Endothelial cell of umbilical vein (primary cell): ENCODE measurements around the gene PITPNM1. TPM values are rescaled to one million over a fixed set of nuclear protein-coding genes. Genes with fewer than 3 reads are reported as not detected.

ENCODE experiments used
- BruUV-seq: library from RNA; stranded (reverse); fragments of 400-500 nt; replicated peaks from 2 replicates; lab custom pipeline; 2021; lab: Mats Ljungman, UMichigan
- CTCF ChIA-PET: fragments of 300-600, 350-600 bp; sonication (Branson Sonifier 250); formaldehyde crosslinking; loops from one replicate; lab custom pipeline; 2021; ENCODE audit warnings: antibody characterized with exemption, inconsistent platforms; lab: Charles Lee
- POLR2A ChIA-PET: fragments of 300-600, 350-600 bp; sonication (Branson Sonifier 250); formaldehyde crosslinking; loops from one replicate; lab custom pipeline; 2021; ENCODE audit warnings: antibody characterized with exemption, inconsistent platforms; lab: Charles Lee
- DNase-seq: peaks from one replicate; pipeline ENCODE4 v3.0.0-alpha.2; 2011; ENCODE audit warnings: low read depth, low spot score
- FAIRE-seq: peaks from 2 replicates; lab custom pipeline; 2011; peaks lifted over from hg19 to GRCh38; lab: Jason Lieb, UNC
- H2AFZ ChIP-seq: 2 replicates; pipeline ENCODE4 v1.6.0; 2012; ENCODE audit warnings: low read depth, low read length, control low read depth, inconsistent platforms
- H3K27ac ChIP-seq: 2 replicates; pipeline ENCODE4 v1.5.1; 2011; ENCODE audit warnings: low read depth, mild to moderate bottlenecking, control low read depth, low read length, moderate library complexity; ENCODE audit not compliant: insufficient read depth
- H3K27me3 ChIP-seq, 2 experiments: 2 replicates each; pipeline versions ENCODE4 v1.6.0 to v1.6.1; 2011; ENCODE audit warnings: low read length in 2 of 2, mixed read lengths in 1 of 2; ENCODE audit not compliant: control insufficient read depth in 2 of 2, insufficient read depth in 2 of 2
- H3K36me3 ChIP-seq, 2 experiments: 2 replicates in 1 of 2; 3 replicates in 1 of 2; pipeline ENCODE4 v1.5.1; 2011; ENCODE audit warnings: low read length in 2 of 2, mild to moderate bottlenecking in 1 of 2, moderate library complexity in 1 of 2; ENCODE audit not compliant: control insufficient read depth in 2 of 2, insufficient read depth in 2 of 2; ENCODE audit errors: extremely low read depth in 1 of 2
- H3K4me1 ChIP-seq: 3 replicates; pipeline ENCODE4 v1.5.1; 2011; ENCODE audit warnings: mild to moderate bottlenecking, low read length; ENCODE audit not compliant: control insufficient read depth, insufficient read depth; ENCODE audit errors: extremely low read depth
- H3K4me2 ChIP-seq: 2 replicates; pipeline ENCODE4 v1.6.1; 2011; ENCODE audit warnings: low read length, control low read depth, mixed read lengths; ENCODE audit not compliant: insufficient read depth
- H3K4me3 ChIP-seq, 3 experiments: fragments of 200-600 bp in 1 of 3; sonication (generic), shearing (Covaris generic) in 1 of 3; replicated peaks in 1 of 3; 2 replicates each; pipeline ENCODE4 v1.5.1; 2011 to 2016; ENCODE audit warnings: control low read depth in 3 of 3, low read length in 3 of 3, mild to moderate bottlenecking in 2 of 3, inconsistent platforms in 1 of 3, low read depth in 1 of 3, moderate library complexity in 1 of 3; ENCODE audit not compliant: insufficient read depth in 1 of 3
- H3K79me2 ChIP-seq: 2 replicates; pipeline ENCODE4 v1.6.0; 2012; ENCODE audit warnings: low read length, inconsistent platforms; ENCODE audit not compliant: control insufficient read depth, insufficient read depth
- H3K9ac ChIP-seq: replicated peaks from 2 replicates; pipeline ENCODE3; 2011; ENCODE audit warnings: low read length, control low read depth; ENCODE audit not compliant: insufficient read depth; ENCODE audit errors: extremely low read depth
- H3K9me1 ChIP-seq: replicated peaks from 3 replicates; pipeline ENCODE4 v1.6.0; 2011; ENCODE audit warnings: mild to moderate bottlenecking, low read length; ENCODE audit not compliant: control insufficient read depth, insufficient read depth; ENCODE audit errors: extremely low read depth
- H3K9me3 ChIP-seq: replicated peaks from 2 replicates; pipeline ENCODE4 v1.5.1; 2012; ENCODE audit warnings: low read length, inconsistent platforms; ENCODE audit not compliant: control insufficient read depth, insufficient read depth
- H4K20me1 ChIP-seq: replicated peaks from 2 replicates; pipeline ENCODE3; 2011; ENCODE audit warnings: mild to moderate bottlenecking, low read length; ENCODE audit not compliant: control insufficient read depth, insufficient read depth; ENCODE audit errors: extremely low read depth
- CTCF ChIP-seq, 2 donors: IDR thresholded peaks; 1 replicate in 1 of 2; 2 replicates in 1 of 2; pipeline ENCODE4 v1.5.1; 2011; ENCODE audit warnings: low read length in 2 of 2, mild to moderate bottlenecking in 2 of 2, moderate library complexity in 2 of 2, control low read depth in 1 of 2, inconsistent platforms in 1 of 2, low read depth in 1 of 2; ENCODE audit not compliant: insufficient read depth in 1 of 2; ENCODE audit errors: extremely low read depth in 1 of 2
- EZH2 ChIP-seq: IDR thresholded peaks from 2 replicates; pipeline ENCODE4 v1.6.1; 2012; ENCODE audit warnings: borderline replicate concordance, low read depth, mild to moderate bottlenecking, moderate library complexity, low read length, inconsistent platforms; ENCODE audit not compliant: severe bottlenecking
- FOS ChIP-seq: IDR thresholded peaks from 2 replicates; pipeline ENCODE4 v1.6.1; 2011; ENCODE audit warnings: mild to moderate bottlenecking, low read length, moderate library complexity, borderline replicate concordance; ENCODE audit not compliant: insufficient read depth
- GATA2 ChIP-seq: IDR thresholded peaks from 2 replicates; pipeline ENCODE4 v1.7.0; 2011; ENCODE audit warnings: low read depth, mild to moderate bottlenecking, moderate library complexity, mixed read lengths, low read length; ENCODE audit not compliant: insufficient read length, insufficient read depth
- JUN ChIP-seq: IDR thresholded peaks from 2 replicates; pipeline ENCODE4 v1.6.1; 2011; ENCODE audit warnings: borderline replicate concordance, low read depth; ENCODE audit not compliant: insufficient read length, insufficient read depth
- MAX ChIP-seq: IDR thresholded peaks from 2 replicates; pipeline ENCODE4 v1.6.1; 2011; ENCODE audit not compliant: insufficient read depth, insufficient read length
- MYC ChIP-seq: IDR thresholded peaks from one replicate; pipeline ENCODE4 v1.6.1; 2011; ENCODE audit warnings: mild to moderate bottlenecking, low read depth, low read length
- POLR2A ChIP-seq: IDR thresholded peaks from 2 replicates; pipeline ENCODE4 v1.6.1; 2012; ENCODE audit warnings: low read depth, mild to moderate bottlenecking, control low read depth, low read length
- POLR2AphosphoS5 ChIP-seq: IDR thresholded peaks from 2 replicates; pipeline ENCODE4 v1.6.1; 2012; ENCODE audit warnings: low read depth, mild to moderate bottlenecking, control low read depth, low read length, moderate library complexity; ENCODE audit not compliant: insufficient read depth
- dilution Hi-C: fragments of 300-500 bp; cut with MboI; formaldehyde crosslinking; loops from one replicate; pipeline ENCODE4 v1.15.0; 2019; ENCODE audit warnings: low sequenced_read_pairs; ENCODE audit not compliant: extremely low pct_ligation_motif_present
- intact Hi-C: fragments of 100-400 bp; cut with micrococcal nuclease; formaldehyde crosslinking; loops from one replicate; pipeline ENCODE4 v1.10.0; 2022
- polyA plus RNA-seq, 4 experiments: library from polyadenylated mRNA; depleted of rRNA in 3 of 4; stranded (reverse) in 3 of 4; unstranded in 1 of 4; fragments of >200 nt; gene quantifications; 2 replicates each; pipeline versions ENCODE4 v1.2.1 to v1.2.3, GENCODE V29; 2011 to 2012; ENCODE audit warnings: missing spikeins in 1 of 4
- total RNA-seq: library from RNA; stranded (reverse); gene quantifications from 2 replicates; pipeline ENCODE4 v1.2.3, GENCODE V29; 2021

PITPNM1 gene
- total and polyA plus RNA-seq, 2 donors (not counting 3 experiments of a cell fraction or from before 2014, with no cell fraction given) = 16.5 to 26.4 TPM

GRCh38 chr11:67524480-67524808, 19.3 kb upstream of the PITPNM1 start:
- Histone ChIP-seq H4K20me1 (no peaks in the 10 kb centered on the region), H3K27ac (no peak overlapping the region), H3K4me2 (no peak overlapping the region), H3K4me3 (no peak overlapping the region), H3K27me3 (peaks cover 0 to 2% of the 10 kb centered on the region in 2 experiments), H2AFZ (no peak overlapping the region), H3K36me3 (no peaks in the 10 kb centered on the region), H3K9me3 (no peaks in the 10 kb centered on the region), H3K9me1 (no peaks in the 10 kb centered on the region), H3K4me1 (no peaks in the 10 kb centered on the region), H3K79me2 (no peaks in the 10 kb centered on the region), H3K9ac (no peak overlapping the region)
- no peak for TF ChIP-seq EZH2
- no peak for TF ChIP-seq POLR2AphosphoS5
- no peak for TF ChIP-seq MYC
- TF ChIP-seq POLR2A = no peak
- no peak for FAIRE-seq
- CTCF ChIA-PET = no interaction called here
- POLR2A ChIA-PET = no interaction called here
- dilution Hi-C loops (no loop called here), intact Hi-C loops (no loop called here)
- no TSS peak for BruUV-seq
- no peak for DNase-seq

GRCh38 chr11:67523556-67524479, 18.7 kb upstream of the PITPNM1 start:
- Histone ChIP-seq H3K27ac (no peak overlapping the region), H3K27me3 (peaks cover 0 to 3% of the 10 kb centered on the region in 2 experiments), H3K4me3 (no peak overlapping the region), H3K9me3 (no peaks in the 10 kb centered on the region), H2AFZ (no peak overlapping the region), H3K4me2 (no peak overlapping the region), H3K36me3 (no peaks in the 10 kb centered on the region), H3K9ac (no peak overlapping the region), H4K20me1 (no peaks in the 10 kb centered on the region), H3K79me2 (no peaks in the 10 kb centered on the region), H3K4me1 (no peaks in the 10 kb centered on the region), H3K9me1 (no peaks in the 10 kb centered on the region)
- dilution Hi-C loops = no loop called here
- CTCF ChIA-PET = no interaction called here
- TF ChIP-seq GATA2 (no peak), MAX (no peak), CTCF (IDR thresholded peaks at IDR 0.05; ENCODE audit: extremely low read depth in 1 of 2, insufficient read depth in 1 of 2, low read depth in 1 of 2, low read length in 2 of 2) (no peak), FOS (no peak), MYC (no peak), JUN (no peak), POLR2AphosphoS5 (no peak), POLR2A (no peak), EZH2 (no peak)
- no TSS peak for BruUV-seq
- no peak for FAIRE-seq
- POLR2A ChIA-PET = no interaction called here
- intact Hi-C loops = no loop called here
- no peak for DNase-seq
